Measurements from ENCODE around the gene ZSWIM4.

- TF ChIP-seq CTCF (conservative IDR thresholded peaks at IDR 0.05; ENCODE audit: low read depth, low read length) (no peak), CHD1 (IDR thresholded peaks at IDR 0.05; ENCODE audit: low read depth, low read length) (peak; percentile 20; the same call in 1 of the 2 replicates), POLR2A (IDR thresholded peaks at IDR 0.05; ENCODE audit: low read depth, low read length) (no peak; the same call in 1 of the 2 replicates), RAD21 (IDR thresholded peaks at IDR 0.05; ENCODE audit: low read length) (no peak), SMC3 (IDR thresholded peaks at IDR 0.05; ENCODE audit: low read depth, low read length) (no peak; the same call in 1 of the 2 replicates), RCOR1 (IDR thresholded peaks at IDR 0.05; ENCODE audit: insufficient replicate concordance, low read length) (no peak), BHLHE40 (IDR thresholded peaks at IDR 0.05; ENCODE audit: low read depth, low read length) (no peak), MXI1 (IDR thresholded peaks at IDR 0.05; ENCODE audit: borderline replicate concordance, low read depth, low read length) (no peak), NFE2L2 (IDR thresholded peaks at IDR 0.05; ENCODE audit: low read depth, low read length) (no peak), MAFK (IDR thresholded peaks at IDR 0.05; ENCODE audit: low read depth, low read length) (no peak), MAZ (IDR thresholded peaks at IDR 0.05; ENCODE audit: borderline replicate concordance, low read depth, low read length) (no peak), FOS (IDR thresholded peaks at IDR 0.05; ENCODE audit: low read depth, low read length) (peak; percentile 4; the same call in 1 of the 2 replicates)
- TF ChIP-seq, protein P1, sequence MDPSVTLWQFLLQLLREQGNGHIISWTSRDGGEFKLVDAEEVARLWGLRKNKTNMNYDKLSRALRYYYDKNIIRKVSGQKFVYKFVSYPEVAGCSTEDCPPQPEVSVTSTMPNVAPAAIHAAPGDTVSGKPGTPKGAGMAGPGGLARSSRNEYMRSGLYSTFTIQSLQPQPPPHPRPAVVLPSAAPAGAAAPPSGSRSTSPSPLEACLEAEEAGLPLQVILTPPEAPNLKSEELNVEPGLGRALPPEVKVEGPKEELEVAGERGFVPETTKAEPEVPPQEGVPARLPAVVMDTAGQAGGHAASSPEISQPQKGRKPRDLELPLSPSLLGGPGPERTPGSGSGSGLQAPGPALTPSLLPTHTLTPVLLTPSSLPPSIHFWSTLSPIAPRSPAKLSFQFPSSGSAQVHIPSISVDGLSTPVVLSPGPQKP (IDR thresholded peaks at IDR 0.05; ENCODE audit: borderline replicate concordance, low read depth, low read length), result no peak
Measured at GRCh38 chr19:13839938-13840304, 44.7 kb downstream of the ZSWIM4 start.
